HG02943 (cell line): ENCODE data around the gene C11orf42.

Source experiments
- ATAC-seq: cut with Tn5 transposase; IDR thresholded peaks from one replicate; pipeline ENCODE4 v1.9.1; 2021; ENCODE audit warnings: mild to moderate bottlenecking, low read depth, moderate library complexity; ENCODE audit not compliant: unreplicated experiment

The C11orf42 gene

GRCh38 chr11:6251990-6252473 lies 46.7 kb downstream of the C11orf42 start:
- no peak for ATAC-seq

- ATAC-seq, result no peak
Observed at GRCh38 chr11:6253197-6253596, 47.8 kb downstream of the C11orf42 start.

- no peak for ATAC-seq
Observed at GRCh38 chr11:6258141-6258540, 52.8 kb downstream of the C11orf42 start.

- ATAC-seq, result no peak
Observed at GRCh38 chr11:6258571-6259081, 53.3 kb downstream of the C11orf42 start.

GRCh38 chr11:6260207-6260726 lies 54.9 kb downstream of the C11orf42 start:
- no peak for ATAC-seq
